Loucy (cell line): Measurements from ENCODE around the gene NF1.

Experiments
- H2AFZ ChIP-seq: fragments of 200-600 bp; sonication (generic); 2 replicates; pipeline ENCODE4 v1.6.0; 2016; ENCODE audit warnings: antibody characterized with exemption, mild to moderate bottlenecking, low read length, moderate library complexity
- H3F3A ChIP-seq: fragments of 200-600 bp; 2 replicates; pipeline ENCODE4 v1.6.0; 2016; ENCODE audit warnings: antibody characterized with exemption, low read depth, mild to moderate bottlenecking
- H3K27me3 ChIP-seq: fragments of 200-600 bp; sonication (generic); 2 replicates; pipeline ENCODE4 v1.6.1; 2014; ENCODE audit warnings: low read length, mild to moderate bottlenecking; ENCODE audit not compliant: insufficient read depth, poor library complexity, severe bottlenecking
- H3K36me3 ChIP-seq: fragments of 200-600 bp; sonication (generic); 2 replicates; pipeline ENCODE4 v1.6.1; 2016; ENCODE audit warnings: low read length; ENCODE audit not compliant: insufficient read depth
- H3K4me1 ChIP-seq: fragments of 200-600 bp; sonication (generic); 2 replicates; pipeline ENCODE4 v1.5.1; 2014; ENCODE audit warnings: low read length, mild to moderate bottlenecking; ENCODE audit not compliant: insufficient read depth, poor library complexity, severe bottlenecking
- H3K4me2 ChIP-seq: fragments of 200-600 bp; sonication (generic); 2 replicates; pipeline ENCODE4 v1.6.0; 2014; ENCODE audit warnings: antibody characterized with exemption, low read length, low read depth, mild to moderate bottlenecking; ENCODE audit not compliant: poor library complexity, severe bottlenecking
- H3K4me3 ChIP-seq: fragments of 200-600 bp; sonication (generic); 2 replicates; pipeline ENCODE4 v1.5.1; 2014; ENCODE audit warnings: low read length, mild to moderate bottlenecking, mixed read lengths; ENCODE audit not compliant: poor library complexity, severe bottlenecking
- H3K79me2 ChIP-seq: fragments of 200-600 bp; sonication (generic); 2 replicates; pipeline ENCODE4 v1.6.1; 2014; ENCODE audit warnings: low read length; ENCODE audit not compliant: insufficient read depth
- H3K9ac ChIP-seq: fragments of 200-600 bp; sonication (generic); 2 replicates; pipeline ENCODE4 v1.6.0; 2014; ENCODE audit warnings: mild to moderate bottlenecking, low read depth, low read length, moderate library complexity; ENCODE audit not compliant: poor library complexity, severe bottlenecking
- H3K9me2 ChIP-seq: fragments of 200-600 bp; sonication (generic); replicated peaks from 2 replicates; pipeline ENCODE4 v1.6.1; 2016; ENCODE audit warnings: low read depth, low read length, mixed read lengths
- H3K9me3 ChIP-seq: fragments of 200-600 bp; sonication (generic); 2 replicates; pipeline ENCODE4 v1.6.1; 2014; ENCODE audit warnings: mild to moderate bottlenecking, antibody characterized with exemption, low read length, low read depth; ENCODE audit not compliant: insufficient read depth
- H4K20me1 ChIP-seq: fragments of 200-600 bp; sonication (generic); 2 replicates; pipeline ENCODE4 v1.6.0; 2014; ENCODE audit warnings: antibody characterized with exemption, low read length, mild to moderate bottlenecking; ENCODE audit not compliant: insufficient read depth, poor library complexity, severe bottlenecking
- CTCF ChIP-seq: fragments of 200-600 bp; sonication (generic); conservative IDR thresholded peaks from 2 replicates; pipeline ENCODE4 v1.5.1; 2014; ENCODE audit warnings: mild to moderate bottlenecking, antibody characterized with exemption, low read length
- EZH2phosphoT487 ChIP-seq: fragments of 200-600 bp; IDR thresholded peaks from 2 replicates; pipeline ENCODE4 v1.6.1; 2018; ENCODE audit warnings: antibody characterized with exemption, mild to moderate bottlenecking, moderate library complexity, borderline replicate concordance

The NF1 gene

GRCh38 chr17:31321481-31321880 is 226.7 kb downstream of the NF1 start, which contains the start of gene EVI2A:
EVI2A (minus strand) TSS chr17:31321622; CDS start chr17:31319013, 2,609 bp downstream.
- no peak for TF ChIP-seq CTCF
- no peak for TF ChIP-seq EZH2phosphoT487
- H3F3A ChIP-seq = peaks cover 5% of the 10 kb centered on the region; the same call in 1 of the 2 replicates
- peak within 1 kb of the TSS; percentile 83 for H3K4me2 ChIP-seq
- H3K9ac ChIP-seq = peak within 1 kb of the TSS; percentile 74
- H3K9me2 ChIP-seq = no peaks in the 10 kb centered on the region
- H3K27me3 ChIP-seq = no peaks in the 10 kb centered on the region
- H4K20me1 ChIP-seq = no peaks in the 10 kb centered on the region
- H3K4me3 ChIP-seq = peak within 1 kb of the TSS; percentile 73
- H3K79me2 ChIP-seq = peaks cover 45% of the 10 kb centered on the region
- H3K4me1 ChIP-seq = peaks cover 46% of the 10 kb centered on the region
- H3K36me3 ChIP-seq = peaks cover 9% of the 10 kb centered on the region; the same call in 1 of the 2 replicates
- no peaks in the 10 kb centered on the region for H3K9me3 ChIP-seq
- no peak within 1 kb of the TSS for H2AFZ ChIP-seq

GRCh38 chr17:31321966-31322365 is 227.2 kb downstream of the NF1 start:
- H3K4me1 ChIP-seq = peaks cover 42% of the 10 kb centered on the region
- no peak overlapping the region for H2AFZ ChIP-seq
- peaks cover 5% of the 10 kb centered on the region; the same call in 1 of the 2 replicates for H3F3A ChIP-seq
- H3K9ac ChIP-seq = no peak overlapping the region
- H3K79me2 ChIP-seq = peaks cover 41% of the 10 kb centered on the region
- TF ChIP-seq CTCF (no peak), EZH2phosphoT487 (no peak)
- H3K4me2 ChIP-seq = peak overlapping the region; percentile 83
- H3K4me3 ChIP-seq = peak overlapping the region; percentile 73
- peaks cover 11% of the 10 kb centered on the region; the same call in 1 of the 2 replicates for H3K36me3 ChIP-seq
- no peaks in the 10 kb centered on the region for H3K27me3 ChIP-seq
- no peaks in the 10 kb centered on the region for H3K9me3 ChIP-seq
- no peaks in the 10 kb centered on the region for H3K9me2 ChIP-seq
- no peaks in the 10 kb centered on the region for H4K20me1 ChIP-seq

GRCh38 chr17:31323551-31323950 is 228.8 kb downstream of the NF1 start:
- H3K4me2 ChIP-seq = no peak overlapping the region
- TF ChIP-seq EZH2phosphoT487 (no peak), CTCF (no peak)
- peaks cover 31% of the 10 kb centered on the region for H3K4me1 ChIP-seq
- peaks cover 28% of the 10 kb centered on the region for H3K79me2 ChIP-seq
- no peaks in the 10 kb centered on the region for H3K27me3 ChIP-seq
- no peak overlapping the region for H2AFZ ChIP-seq
- H3K36me3 ChIP-seq = peaks cover 18% of the 10 kb centered on the region; the same call in 1 of the 2 replicates
- H3F3A ChIP-seq = peaks cover 5% of the 10 kb centered on the region; the same call in 1 of the 2 replicates
- H4K20me1 ChIP-seq = no peaks in the 10 kb centered on the region
- no peaks in the 10 kb centered on the region for H3K9me2 ChIP-seq
- H3K4me3 ChIP-seq = no peak overlapping the region
- H3K9ac ChIP-seq = no peak overlapping the region
- no peaks in the 10 kb centered on the region for H3K9me3 ChIP-seq
